DND-41 (cell line): ENCODE data around the gene PGF.

ENCODE experiments used
- EZH2 ChIP-seq: IDR thresholded peaks from 3 replicates; pipeline ENCODE4 v1.6.1; 2012; ENCODE audit warnings: borderline replicate concordance, low read depth, mild to moderate bottlenecking, moderate library complexity, low read length, inconsistent platforms; ENCODE audit not compliant: severe bottlenecking
- TF ChIP-seq, protein P1 (sequence below): IDR thresholded peaks from 2 replicates; pipeline ENCODE4 v1.5.1; 2012; ENCODE audit warnings: borderline replicate concordance, low read length, moderate library complexity, mild to moderate bottlenecking; ENCODE audit not compliant: poor library complexity, severe bottlenecking; ENCODE audit errors: extremely low read depth

DNA sequence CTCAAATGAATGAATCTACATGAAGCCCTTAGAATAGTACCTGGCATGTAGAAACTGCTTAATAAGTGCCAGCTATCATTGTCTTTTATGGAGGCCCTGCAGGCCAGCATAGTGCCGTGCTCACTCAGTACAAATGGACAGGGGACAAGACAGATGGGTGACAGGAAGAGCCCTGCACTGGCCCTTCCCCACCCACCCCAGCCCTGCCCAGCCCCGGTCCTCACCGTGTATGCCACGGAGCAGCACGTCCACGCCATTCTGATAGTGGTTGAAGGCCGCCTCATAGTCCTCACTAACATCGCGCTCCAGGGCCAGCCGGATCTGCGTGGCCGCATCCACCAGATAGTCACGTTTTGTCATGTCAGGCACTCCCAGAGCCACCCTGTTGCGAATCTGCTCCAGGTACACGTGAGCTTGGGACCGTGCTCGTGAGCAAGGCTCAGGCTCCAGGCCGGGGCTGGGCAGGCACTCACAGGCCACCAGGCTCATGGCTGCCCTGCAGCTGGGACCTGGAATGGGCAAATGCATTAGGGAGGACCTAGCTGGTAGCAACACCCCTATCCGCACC is 34.3 kb downstream of the PGF start:
- TF ChIP-seq, protein P1, sequence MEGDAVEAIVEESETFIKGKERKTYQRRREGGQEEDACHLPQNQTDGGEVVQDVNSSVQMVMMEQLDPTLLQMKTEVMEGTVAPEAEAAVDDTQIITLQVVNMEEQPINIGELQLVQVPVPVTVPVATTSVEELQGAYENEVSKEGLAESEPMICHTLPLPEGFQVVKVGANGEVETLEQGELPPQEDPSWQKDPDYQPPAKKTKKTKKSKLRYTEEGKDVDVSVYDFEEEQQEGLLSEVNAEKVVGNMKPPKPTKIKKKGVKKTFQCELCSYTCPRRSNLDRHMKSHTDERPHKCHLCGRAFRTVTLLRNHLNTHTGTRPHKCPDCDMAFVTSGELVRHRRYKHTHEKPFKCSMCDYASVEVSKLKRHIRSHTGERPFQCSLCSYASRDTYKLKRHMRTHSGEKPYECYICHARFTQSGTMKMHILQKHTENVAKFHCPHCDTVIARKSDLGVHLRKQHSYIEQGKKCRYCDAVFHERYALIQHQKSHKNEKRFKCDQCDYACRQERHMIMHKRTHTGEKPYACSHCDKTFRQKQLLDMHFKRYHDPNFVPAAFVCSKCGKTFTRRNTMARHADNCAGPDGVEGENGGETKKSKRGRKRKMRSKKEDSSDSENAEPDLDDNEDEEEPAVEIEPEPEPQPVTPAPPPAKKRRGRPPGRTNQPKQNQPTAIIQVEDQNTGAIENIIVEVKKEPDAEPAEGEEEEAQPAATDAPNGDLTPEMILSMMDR: no peak
- TF ChIP-seq EZH2: no peak
